Measurements from ENCODE around the gene TRIP4. TPM values are rescaled to one million over a fixed set of nuclear protein-coding genes. Genes with fewer than 3 reads are reported as not detected.
A peak's percentile ranks its signal among the peaks of the same experiment; 100 is the strongest.
"Not testable (repeated sequence)": the region's sequence is repeated elsewhere in the genome, so short reads cannot be mapped to it uniquely, and the experiment has no call there.

Gene TRIP4
- total RNA-seq, 4 donors from 2014 or later = 13.0 to 23.7 (median 18.0) TPM

GRCh38 chr15:64361259-64361658, 26.4 kb upstream of the TRIP4 start:
- peaks cover 0 to 7% (median 3%) of the 10 kb centered on the region in 4 donors for H3K4me1 ChIP-seq
- no peak for DNase-seq (ENCODE audit: low spot score in 2 of 2)
- WGBS, 2 donors = 95 to 97% methylated on average over 4 of the region's 4 CpGs
- H3K27ac ChIP-seq = no peak overlapping the region
- H3K36me3 ChIP-seq = no peaks in the 10 kb centered on the region
- no peaks in the 10 kb centered on the region for H3K27me3 ChIP-seq
- H3K4me3 ChIP-seq = no peak overlapping the region
- TF ChIP-seq CTCF (IDR thresholded peaks at IDR 0.05) = no peak
- no peak for TF ChIP-seq EP300 (IDR thresholded peaks at IDR 0.05)
- no peak for TF ChIP-seq POLR2A (IDR thresholded peaks at IDR 0.05)
- no peaks in the 10 kb centered on the region for H3K9me3 ChIP-seq

GRCh38 chr15:64369078-64369607, 18.5 kb upstream of the TRIP4 start:
- H3K27me3 ChIP-seq = no peaks in the 10 kb centered on the region
- H3K4me1 ChIP-seq = no peaks in the 10 kb centered on the region
- H3K9me3 ChIP-seq = no peaks in the 10 kb centered on the region
- WGBS, 2 donors = 66 to 81% methylated on average over 2 of the region's 2 CpGs
- TF ChIP-seq POLR2A (IDR thresholded peaks at IDR 0.05) = no peak
- no peak for TF ChIP-seq EP300 (IDR thresholded peaks at IDR 0.05)
- no peak for TF ChIP-seq CTCF (IDR thresholded peaks at IDR 0.05)
- DNase-seq (ENCODE audit: low spot score in 2 of 2) = no peak
- H3K4me3 ChIP-seq = no peak overlapping the region
- H3K36me3 ChIP-seq = no peaks in the 10 kb centered on the region
- no peak overlapping the region for H3K27ac ChIP-seq

DNA sequence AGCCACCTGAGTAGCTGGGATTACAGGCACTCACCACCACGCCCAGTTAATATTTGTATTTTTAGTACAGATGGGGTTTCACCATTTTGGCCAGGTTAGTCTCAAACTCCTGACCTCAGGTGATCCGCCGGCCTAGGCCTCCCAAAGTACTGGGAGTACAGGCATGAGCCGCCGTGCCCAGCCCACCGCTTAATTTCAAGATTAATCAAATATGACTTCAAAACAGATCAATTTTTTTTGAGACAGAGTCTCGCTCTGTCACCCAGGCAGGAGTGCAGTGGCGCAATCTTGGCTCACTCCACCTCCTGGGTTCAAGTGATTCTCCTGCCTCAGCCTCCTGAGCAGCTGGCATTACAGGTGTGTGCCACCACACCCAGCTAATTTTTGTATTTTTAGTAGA, 16.3 kb upstream of the TRIP4 start:
- H3K9me3 ChIP-seq; H3K27me3 ChIP-seq; H3K4me1 ChIP-seq; H3K36me3 ChIP-seq; H3K4me3 ChIP-seq; DNase-seq (ENCODE audit: low spot score in 2 of 2); H3K27ac ChIP-seq: not testable (repeated sequence)
- 98 to 99% methylated on average over 8 of the region's 8 CpGs for WGBS, 2 donors

- Histone ChIP-seq H3K4me1 (no peaks in the 10 kb centered on the region), H3K27me3 (no peaks in the 10 kb centered on the region), H3K27ac (no peak overlapping the region), H3K36me3 (no peaks in the 10 kb centered on the region), H3K4me3 (no peak overlapping the region), H3K9me3 (no peaks in the 10 kb centered on the region)
- TF ChIP-seq POLR2A (IDR thresholded peaks at IDR 0.05) = no peak
- no peak for TF ChIP-seq EP300 (IDR thresholded peaks at IDR 0.05)
- TF ChIP-seq CTCF (IDR thresholded peaks at IDR 0.05) = no peak
- WGBS, 2 donors = 95 to 97% methylated on average over 8 of the region's 8 CpGs
- DNase-seq (ENCODE audit: low spot score in 2 of 2) = no peak
These were observed 14.3 kb upstream of the TRIP4 start for GRCh38 chr15:64373360-64373759.

GRCh38 chr15:64379216-64379960, 8.2 kb upstream of the TRIP4 start:
- no peak for TF ChIP-seq POLR2A (IDR thresholded peaks at IDR 0.05)
- TF ChIP-seq CTCF (IDR thresholded peaks at IDR 0.05) = no peak
- TF ChIP-seq EP300 (IDR thresholded peaks at IDR 0.05) = no peak
- no peaks in the 10 kb centered on the region for H3K9me3 ChIP-seq
- H3K4me3 ChIP-seq = no peak overlapping the region
- WGBS, 2 donors = 62 to 64% methylated on average over 9 of the region's 9 CpGs
- peaks cover 0 to 13% (median 7%) of the 10 kb centered on the region in 4 donors for H3K4me1 ChIP-seq
- no peak for DNase-seq (ENCODE audit: low spot score in 2 of 2)
- H3K27ac ChIP-seq = no peak overlapping the region
- H3K27me3 ChIP-seq = no peaks in the 10 kb centered on the region
- H3K36me3 ChIP-seq = no peaks in the 10 kb centered on the region

DNA sequence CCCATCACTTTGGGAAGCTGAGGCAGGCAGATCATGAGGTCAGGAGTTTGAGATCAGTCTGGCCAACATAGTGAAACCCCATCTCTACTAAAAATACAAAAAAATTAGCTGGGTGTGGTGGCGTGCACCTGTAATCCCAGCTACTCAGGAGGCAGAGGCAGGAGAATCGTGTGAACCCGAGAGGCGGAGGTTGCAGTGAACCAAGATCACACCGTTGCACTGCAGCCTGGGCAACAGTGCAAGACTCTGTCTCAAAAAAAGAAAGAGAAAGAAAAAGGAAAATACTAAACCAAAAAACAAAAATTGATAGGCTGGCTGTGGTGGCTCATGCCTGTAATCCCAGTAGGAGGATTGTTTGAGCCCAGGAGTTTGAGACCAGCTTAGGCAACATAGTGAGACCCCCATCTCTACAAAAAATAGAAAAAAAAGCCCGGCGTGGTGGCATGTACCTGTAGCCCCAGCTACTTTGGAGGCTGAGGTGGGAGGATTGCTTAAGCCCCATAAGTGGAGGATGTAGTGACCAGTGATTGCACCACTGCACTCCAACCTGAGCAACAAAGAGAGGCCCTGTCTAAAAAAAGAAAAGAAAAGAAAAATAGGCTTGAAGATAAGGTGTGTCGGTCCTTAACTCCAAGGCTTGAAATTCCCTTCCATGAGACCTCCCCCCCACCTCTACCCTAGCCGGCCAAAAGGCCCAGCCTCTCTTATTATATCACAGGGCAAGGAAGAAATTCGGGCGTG, 7.3 kb upstream of the TRIP4 start:
- H3K9me3 ChIP-seq; DNase-seq (ENCODE audit: low spot score in 2 of 2); H3K27me3 ChIP-seq; H3K36me3 ChIP-seq; H3K27ac ChIP-seq: not testable (repeated sequence)
- H3K4me1 ChIP-seq = peaks cover 0 to 13% (median 7%) of the 10 kb centered on the region in 4 donors
- WGBS, 2 donors = 57 to 58% methylated on average over 11 of the region's 11 CpGs
- H3K4me3 ChIP-seq = peak overlapping the region in 1 of 4 donors; percentile 52

Data from tibial nerve (tissue), 4 donors.